Cardiac muscle cell (in vitro differentiated cells and primary cell): ENCODE results near the gene SFT2D2. TPM values are rescaled to one million over a fixed set of nuclear protein-coding genes. Genes with fewer than 3 reads are reported as not detected.
A peak's percentile ranks its signal among the peaks of the same experiment; 100 is the strongest.

Experiments
- DNase-seq, 2 donors: peaks; one replicate each; pipeline versions ENCODE4 v3.0.0 to v3.0.0-alpha.2; 2010 to 2017; ENCODE audit warnings: low read depth in 1 of 2, low spot score in 1 of 2
- H3K27ac ChIP-seq: fragments of 200-600 bp; sonication (generic); 2 replicates; pipeline ENCODE4 v1.5.1; 2016
- H3K27me3 ChIP-seq: fragments of 200-600 bp; sonication (generic); 2 replicates; pipeline ENCODE4 v1.6.0; 2016; ENCODE audit warnings: control low read depth
- H3K36me3 ChIP-seq: fragments of 200-600 bp; sonication (generic); 2 replicates; pipeline ENCODE4 v1.5.1; 2016; ENCODE audit warnings: control low read depth
- H3K4me1 ChIP-seq: fragments of 200-600 bp; sonication (generic); 2 replicates; pipeline ENCODE4 v1.8.1; 2017; ENCODE audit warnings: low read depth, mild to moderate bottlenecking, mixed run types
- H3K4me3 ChIP-seq: fragments of 200-600 bp; sonication (generic); 2 replicates; pipeline ENCODE4 v1.5.1; 2016; ENCODE audit warnings: mild to moderate bottlenecking
- H3K9me3 ChIP-seq: fragments of 200-600 bp; sonication (generic); 2 replicates; pipeline ENCODE4 v1.5.1; 2017; ENCODE audit warnings: low read depth, mild to moderate bottlenecking, control low read depth
- CTCF ChIP-seq: IDR thresholded peaks from 2 replicates; pipeline ENCODE4 v1.5.1; 2012; ENCODE audit warnings: low read depth, mild to moderate bottlenecking, low read length
- polyA plus RNA-seq: library from polyadenylated mRNA; unstranded; fragments of >200 nt; fragmentation: Nextera tagmentation; extraction: Ambion mirVana; gene quantifications from 2 replicates; pipeline ENCODE4 v1.2.1, GENCODE V29; 2016
- total RNA-seq: library from RNA; depleted of rRNA; stranded (reverse); fragments of >200 nt; gene quantifications from 2 replicates; pipeline ENCODE4 v1.2.3, GENCODE V29; 2016

The SFT2D2 gene
- total and polyA plus RNA-seq, 2 experiments from 2014 or later, result 20.7 to 25.6 TPM

GRCh38 chr1:168281603-168282325, 56.0 kb downstream of the SFT2D2 start:
- no peak for DNase-seq
- H3K4me1 ChIP-seq, result no peaks in the 10 kb centered on the region
- H3K36me3 ChIP-seq, result no peaks in the 10 kb centered on the region
- no peaks in the 10 kb centered on the region for H3K9me3 ChIP-seq
- H3K27ac ChIP-seq, result no peak overlapping the region
- TF ChIP-seq CTCF, result no peak
- H3K27me3 ChIP-seq, result no peaks in the 10 kb centered on the region
- no peak overlapping the region for H3K4me3 ChIP-seq

- H3K36me3 ChIP-seq, result no peaks in the 10 kb centered on the region
- TF ChIP-seq CTCF, result no peak
- DNase-seq, result peak in 1 of 2 donors; percentile 3
- H3K27ac ChIP-seq, result no peak overlapping the region
- H3K27me3 ChIP-seq, result no peaks in the 10 kb centered on the region
- no peak overlapping the region for H3K4me3 ChIP-seq
- no peaks in the 10 kb centered on the region for H3K9me3 ChIP-seq
- H3K4me1 ChIP-seq, result no peaks in the 10 kb centered on the region
Measured at GRCh38 chr1:168285521-168285790, 59.7 kb downstream of the SFT2D2 start.

- no peaks in the 10 kb centered on the region for H3K36me3 ChIP-seq
- no peaks in the 10 kb centered on the region for H3K27me3 ChIP-seq
- H3K27ac ChIP-seq, result no peak overlapping the region
- DNase-seq, result no peak
- H3K4me1 ChIP-seq, result no peaks in the 10 kb centered on the region
- no peaks in the 10 kb centered on the region for H3K9me3 ChIP-seq
- no peak for TF ChIP-seq CTCF
- H3K4me3 ChIP-seq, result no peak overlapping the region
Measured at GRCh38 chr1:168285971-168286927, 60.4 kb downstream of the SFT2D2 start.

DNA sequence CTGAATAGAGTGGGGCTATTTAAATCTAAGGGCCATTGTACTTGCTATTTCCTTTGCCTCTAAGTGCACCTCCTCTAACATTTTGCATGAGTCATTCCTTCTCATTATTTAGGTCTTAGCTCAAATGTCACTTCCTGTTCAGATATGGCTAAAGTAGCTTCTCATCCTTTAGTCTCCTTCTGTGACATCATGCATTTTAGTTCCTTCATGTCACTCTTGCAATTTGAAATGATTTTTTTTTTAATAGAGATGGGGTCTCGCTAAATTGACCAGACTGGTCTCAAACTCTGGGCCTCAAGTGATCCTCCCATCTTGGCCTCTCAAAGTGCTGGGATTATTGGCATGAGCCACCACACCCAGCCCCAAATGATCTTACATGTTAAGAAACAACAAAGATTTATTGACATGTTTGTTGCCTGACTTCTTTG, 61.4 kb downstream of the SFT2D2 start:
- Histone ChIP-seq H3K27ac (no peak overlapping the region), H3K9me3 (no peaks in the 10 kb centered on the region), H3K36me3 (no peaks in the 10 kb centered on the region), H3K27me3 (no peaks in the 10 kb centered on the region), H3K4me3 (no peak overlapping the region), H3K4me1 (no peaks in the 10 kb centered on the region)
- peak in 1 of 2 donors; percentile 66 for DNase-seq
- TF ChIP-seq CTCF, result no peak

DNA sequence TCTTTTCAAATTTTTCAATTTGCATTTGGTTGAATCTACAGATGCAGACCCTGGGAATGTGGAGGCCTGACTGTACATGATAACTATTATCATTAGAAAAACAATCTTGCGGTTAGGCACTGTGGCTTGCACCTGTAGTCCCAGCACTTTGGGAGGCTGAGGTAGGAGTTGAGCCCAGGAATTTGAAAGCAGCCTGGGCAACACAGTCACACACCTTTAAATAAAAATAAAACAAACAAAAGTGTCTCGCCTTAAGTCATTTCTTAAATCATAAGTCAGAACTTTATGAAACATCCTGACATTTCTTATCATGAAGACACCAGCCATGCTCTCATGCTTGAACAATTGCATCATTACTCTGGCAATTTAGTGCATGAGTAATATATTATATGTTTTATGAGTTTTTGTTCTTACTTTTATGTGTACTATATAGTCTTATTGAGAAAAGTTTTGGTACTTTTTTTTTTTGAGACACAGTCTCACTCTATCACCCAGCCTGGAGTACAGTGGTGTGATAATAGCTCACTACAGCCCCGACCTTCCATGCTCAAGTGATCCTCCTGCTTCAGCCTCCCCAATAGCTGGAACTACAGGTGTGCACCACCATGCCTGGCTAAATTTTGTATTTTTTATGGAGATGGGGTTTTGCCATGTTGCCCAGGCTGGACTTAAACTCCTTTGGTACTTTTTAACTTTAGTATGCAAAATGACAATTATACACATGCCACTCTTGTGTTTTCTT, 62.7 kb downstream of the SFT2D2 start:
- no peaks in the 10 kb centered on the region for H3K9me3 ChIP-seq
- no peak overlapping the region for H3K4me3 ChIP-seq
- no peak for TF ChIP-seq CTCF
- no peaks in the 10 kb centered on the region for H3K4me1 ChIP-seq
- no peaks in the 10 kb centered on the region for H3K36me3 ChIP-seq
- H3K27me3 ChIP-seq, result no peaks in the 10 kb centered on the region
- DNase-seq, result peak in 1 of 2 donors; percentile 64
- no peak overlapping the region for H3K27ac ChIP-seq
